Kidney epithelial cell (primary cell): Measurements from ENCODE around the gene PBRM1. TPM values are rescaled to one million over a fixed set of nuclear protein-coding genes. Genes with fewer than 3 reads are reported as not detected.
A peak's percentile ranks its signal among the peaks of the same experiment; 100 is the strongest.
"Not testable (repeated sequence)": the region's sequence is repeated elsewhere in the genome, so short reads cannot be mapped to it uniquely, and the experiment has no call there.

Experiments used
- DNase-seq: peaks from one replicate; pipeline ENCODE4 v3.0.0-alpha.2; 2010; ENCODE audit warnings: low read depth
- H3K27me3 ChIP-seq: 2 replicates; pipeline ENCODE4 v1.6.0; 2011; ENCODE audit warnings: low read length; ENCODE audit not compliant: control insufficient read depth, insufficient read depth
- H3K36me3 ChIP-seq: 2 replicates; pipeline ENCODE4 v1.5.1; 2011; ENCODE audit warnings: low read length; ENCODE audit not compliant: control insufficient read depth, insufficient read depth
- H3K4me3 ChIP-seq: 2 replicates; pipeline ENCODE4 v1.5.1; 2011; ENCODE audit warnings: low read depth, mild to moderate bottlenecking, control low read depth, low read length
- CTCF ChIP-seq: IDR thresholded peaks from 2 replicates; pipeline ENCODE4 v1.5.1; 2011; ENCODE audit warnings: mild to moderate bottlenecking, moderate library complexity, low read length, control low read depth, inconsistent platforms; ENCODE audit not compliant: insufficient read depth, poor library complexity, severe bottlenecking
- total RNA-seq: library from RNA; depleted of rRNA; stranded (reverse); fragments of >200 nt; gene quantifications from 2 replicates; pipeline ENCODE4 v1.2.3, GENCODE V29; 2015

Gene PBRM1
- 74.2 and 89.5 TPM in 2 replicates for total RNA-seq

DNA sequence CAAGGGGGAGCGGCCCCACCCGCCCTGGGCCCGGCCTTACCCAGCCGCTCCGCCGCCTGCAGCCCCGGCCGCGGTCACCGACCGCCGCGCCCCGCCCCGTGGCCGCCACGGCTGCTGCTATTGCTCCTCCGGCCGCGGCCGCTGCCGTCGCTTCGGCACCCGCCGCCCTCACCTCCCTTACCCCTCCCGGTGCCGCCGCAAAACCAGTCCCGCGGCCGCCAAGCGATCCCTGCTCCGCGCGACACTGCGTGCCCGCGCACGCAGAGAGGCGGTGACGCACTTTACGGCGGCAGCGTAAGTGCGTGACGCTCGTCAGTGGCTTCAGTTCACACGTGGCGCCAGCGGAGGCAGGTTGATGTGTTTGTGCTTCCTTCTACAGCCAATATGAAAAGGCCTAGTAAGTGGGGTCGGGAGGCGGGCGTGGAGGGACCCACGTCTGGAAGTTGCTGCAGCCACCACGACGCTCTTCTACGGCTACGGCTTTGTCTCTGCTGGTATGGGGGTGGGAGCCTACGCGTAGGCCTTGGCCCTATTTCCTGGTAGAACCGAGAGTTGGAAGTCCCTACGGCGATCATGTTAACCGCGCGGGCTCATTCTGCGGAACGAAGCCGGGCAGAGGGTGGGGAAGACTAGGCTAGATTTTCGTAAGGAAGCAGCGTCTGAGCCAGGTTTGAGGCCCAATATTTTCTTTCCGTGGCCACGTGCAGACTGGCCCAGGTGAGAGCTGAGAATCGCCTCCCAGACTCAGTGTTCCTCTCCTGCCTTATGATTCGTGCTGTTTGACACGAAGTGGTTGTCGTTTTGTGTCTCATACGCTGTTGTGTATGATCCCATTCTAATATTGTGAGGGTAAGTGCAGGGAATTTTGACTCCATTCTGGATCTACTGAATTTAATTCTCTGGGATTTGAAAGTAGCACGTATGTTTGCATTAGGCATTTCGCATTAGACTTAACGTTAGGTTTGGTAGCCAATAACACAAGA lies at the start of gene PBRM1, which contains the start of gene GNL3:
TSS of gene PBRM1 (minus strand) at position 205 of the 983 bp plus-strand sequence.
TSS of gene GNL3 (plus strand) at position 324 of the 983 bp plus-strand sequence. CDS start at position 385, 61 bp downstream.
- Histone ChIP-seq H3K27me3 (no peaks in the 10 kb centered on the region), H3K36me3 (peaks cover 6% of the 10 kb centered on the region), H3K4me3 (peak within 1 kb of the TSS; percentile 74)
- peak; percentile 73 for DNase-seq
- no peak for TF ChIP-seq CTCF

DNA sequence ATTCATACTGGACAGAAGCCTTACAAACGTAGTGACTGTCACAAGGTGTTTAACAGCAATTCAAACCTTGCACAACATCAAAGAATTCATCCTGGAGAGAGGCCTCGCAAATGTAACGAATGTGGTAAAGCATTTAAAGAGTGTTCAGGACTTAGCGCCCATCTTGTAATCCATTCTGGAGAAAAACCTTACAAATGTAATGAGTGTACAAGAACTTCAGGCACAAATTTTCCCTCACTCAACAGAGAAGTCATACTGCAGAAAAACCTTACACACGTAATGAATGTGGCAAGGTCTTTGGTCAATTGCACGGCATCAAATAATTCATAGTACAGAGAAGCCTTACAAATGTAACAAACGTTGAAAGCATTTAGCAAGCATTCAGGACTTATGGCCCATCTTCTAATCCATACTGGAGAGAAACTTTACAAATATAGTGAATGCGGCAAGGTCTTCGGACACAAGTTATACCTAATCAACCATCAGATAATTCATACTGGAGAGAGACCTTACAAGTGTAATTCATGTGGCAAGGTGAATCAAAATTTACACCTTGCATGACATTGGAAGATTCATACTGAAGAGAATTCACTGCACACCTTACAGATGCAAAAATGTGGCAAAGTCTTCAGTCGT lies 47.7 kb upstream of the PBRM1 start:
- no peak overlapping the region for H3K4me3 ChIP-seq
- no peak for TF ChIP-seq CTCF
- H3K27me3 ChIP-seq = no peaks in the 10 kb centered on the region
- DNase-seq = no peak
- peaks cover 2% of the 10 kb centered on the region for H3K36me3 ChIP-seq

DNA sequence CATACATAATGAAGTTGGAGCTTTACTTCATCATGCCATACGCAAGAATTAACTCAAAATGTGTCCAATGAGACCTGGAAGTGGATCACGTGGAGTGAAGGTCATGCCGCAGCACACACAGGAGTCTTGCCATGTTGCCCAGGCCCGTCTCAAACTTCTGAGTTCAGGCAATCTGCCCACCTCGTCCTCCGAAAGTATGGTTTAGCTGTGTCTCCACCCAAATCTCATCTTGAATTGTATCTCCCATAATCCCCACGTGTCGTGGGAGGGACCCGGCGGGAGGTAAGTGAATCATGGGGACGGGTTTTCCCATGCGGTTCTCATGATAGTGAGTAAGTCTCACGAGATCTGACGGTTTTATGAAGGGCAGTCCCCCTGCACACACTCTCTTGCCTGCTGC lies 45.9 kb upstream of the PBRM1 start:
- Histone ChIP-seq H3K27me3 (no peaks in the 10 kb centered on the region), H3K36me3 (peaks cover 2% of the 10 kb centered on the region), H3K4me3 (no peak overlapping the region)
- DNase-seq = no peak
- no peak for TF ChIP-seq CTCF

- H3K27me3 ChIP-seq = no peaks in the 10 kb centered on the region
Observed at GRCh38 chr3:52730681-52731080, 45.0 kb upstream of the PBRM1 start.

GRCh38 chr3:52728753-52729152 lies 43.0 kb upstream of the PBRM1 start:
- not testable (repeated sequence) for DNase-seq, H3K36me3 ChIP-seq

More at GRCh38 chr3:52730681-52731080, 45.0 kb upstream of the PBRM1 start:
- H3K36me3 ChIP-seq = peaks cover 2% of the 10 kb centered on the region
- DNase-seq = no peak
- no peak for TF ChIP-seq CTCF
- H3K4me3 ChIP-seq = no peak overlapping the region

DNA sequence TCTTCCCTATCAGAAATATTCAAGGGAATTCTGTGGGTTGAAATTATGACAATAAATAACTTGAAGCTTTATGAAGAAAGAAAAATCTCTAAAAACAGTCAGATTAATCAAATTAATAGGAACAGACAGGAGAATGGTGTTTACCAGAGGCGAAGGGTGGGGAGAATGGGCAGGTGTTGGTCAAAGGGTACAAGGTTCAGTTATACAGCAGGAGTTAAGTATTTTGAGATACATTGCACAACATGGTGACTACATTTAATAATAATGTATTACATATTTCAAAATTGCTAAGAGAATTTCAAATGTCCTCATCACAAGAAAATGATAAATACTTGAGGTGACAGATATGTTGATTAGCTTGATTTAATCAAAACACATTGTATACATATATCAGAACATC lies 38.8 kb upstream of the PBRM1 start:
- no peaks in the 10 kb centered on the region for H3K27me3 ChIP-seq
- no peak for DNase-seq
- no peak for TF ChIP-seq CTCF
- no peak overlapping the region for H3K4me3 ChIP-seq
- no peaks in the 10 kb centered on the region for H3K36me3 ChIP-seq

More at GRCh38 chr3:52728753-52729152, 43.0 kb upstream of the PBRM1 start:
- H3K4me3 ChIP-seq, H3K27me3 ChIP-seq: not testable (repeated sequence)
